GM18505 (cell line): ENCODE results near the gene RETREG3.

Experiments
- ATAC-seq: cut with Tn5 transposase; IDR thresholded peaks from one replicate; pipeline ENCODE4 v1.9.1; 2021; ENCODE audit not compliant: unreplicated experiment
- POLR2A ChIP-seq: IDR thresholded peaks from 4 replicates; pipeline ENCODE4 v1.6.1; 2011; ENCODE audit warnings: borderline replicate concordance; ENCODE audit not compliant: insufficient read depth, insufficient read length; ENCODE audit errors: extremely low read depth

The RETREG3 gene

GRCh38 chr17:42530952-42531454 is 78.2 kb downstream of the RETREG3 start:
- TF ChIP-seq POLR2A: no peak
- ATAC-seq: no peak
